Loucy (cell line): ENCODE results near the gene GDPD5.

Experiments used
- EZH2phosphoT487 ChIP-seq: fragments of 200-600 bp; IDR thresholded peaks from 2 replicates; pipeline ENCODE4 v1.6.1; 2018; ENCODE audit warnings: antibody characterized with exemption, mild to moderate bottlenecking, moderate library complexity, borderline replicate concordance
- TF ChIP-seq, protein P1 (sequence below): fragments of 200-600 bp; sonication (generic); conservative IDR thresholded peaks from 2 replicates; pipeline ENCODE4 v1.5.1; 2014; ENCODE audit warnings: mild to moderate bottlenecking, antibody characterized with exemption, low read length

GRCh38 chr11:75516886-75517285 lies 8.9 kb downstream of the GDPD5 start:
- TF ChIP-seq, protein P1, sequence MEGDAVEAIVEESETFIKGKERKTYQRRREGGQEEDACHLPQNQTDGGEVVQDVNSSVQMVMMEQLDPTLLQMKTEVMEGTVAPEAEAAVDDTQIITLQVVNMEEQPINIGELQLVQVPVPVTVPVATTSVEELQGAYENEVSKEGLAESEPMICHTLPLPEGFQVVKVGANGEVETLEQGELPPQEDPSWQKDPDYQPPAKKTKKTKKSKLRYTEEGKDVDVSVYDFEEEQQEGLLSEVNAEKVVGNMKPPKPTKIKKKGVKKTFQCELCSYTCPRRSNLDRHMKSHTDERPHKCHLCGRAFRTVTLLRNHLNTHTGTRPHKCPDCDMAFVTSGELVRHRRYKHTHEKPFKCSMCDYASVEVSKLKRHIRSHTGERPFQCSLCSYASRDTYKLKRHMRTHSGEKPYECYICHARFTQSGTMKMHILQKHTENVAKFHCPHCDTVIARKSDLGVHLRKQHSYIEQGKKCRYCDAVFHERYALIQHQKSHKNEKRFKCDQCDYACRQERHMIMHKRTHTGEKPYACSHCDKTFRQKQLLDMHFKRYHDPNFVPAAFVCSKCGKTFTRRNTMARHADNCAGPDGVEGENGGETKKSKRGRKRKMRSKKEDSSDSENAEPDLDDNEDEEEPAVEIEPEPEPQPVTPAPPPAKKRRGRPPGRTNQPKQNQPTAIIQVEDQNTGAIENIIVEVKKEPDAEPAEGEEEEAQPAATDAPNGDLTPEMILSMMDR: no peak
- TF ChIP-seq EZH2phosphoT487: no peak
